Vagina (tissue), 2 donors: Measurements from ENCODE around the gene SKAP1. TPM values are rescaled to one million over a fixed set of nuclear protein-coding genes. Genes with fewer than 3 reads are reported as not detected.
"Not testable (repeated sequence)": the region's sequence is repeated elsewhere in the genome, so short reads cannot be mapped to it uniquely, and the experiment has no call there.

Experiments
- DNase-seq, 2 donors: peaks; one replicate each; pipeline ENCODE4 v3.0.0-alpha.2; 2017; ENCODE audit errors: extremely low spot score in 2 of 2
- H3K27ac ChIP-seq: fragments of 200-600 bp; sonication (generic); one replicate; pipeline ENCODE4 v1.5.1; 2019
- H3K27me3 ChIP-seq: fragments of 200-600 bp; sonication (generic); one replicate; pipeline ENCODE4 v1.5.1; 2019
- H3K36me3 ChIP-seq, 2 donors: fragments of 200-600 bp; sonication (generic); one replicate each; pipeline ENCODE4 v1.5.1; 2017 to 2019
- H3K4me1 ChIP-seq: fragments of 200-600 bp; sonication (generic); one replicate; pipeline ENCODE4 v1.5.1; 2019
- H3K4me3 ChIP-seq, 2 donors: fragments of 200-600 bp; sonication (generic); 1 replicate in 1 of 2; 2 replicates in 1 of 2; pipeline ENCODE4 v1.5.1; 2016 to 2019
- H3K9me3 ChIP-seq: fragments of 200-600 bp; sonication (generic); one replicate; pipeline ENCODE4 v1.5.1; 2019
- CTCF ChIP-seq, 3 experiments: fragments of 450-650 bp in 2 of 3; fragments of 200-600 bp in 1 of 3; sonication (generic) in 1 of 3; IDR thresholded peaks; one replicate each; pipeline ENCODE4 v1.5.1; 2017 to 2019; ENCODE audit warnings: antibody characterized with exemption in 3 of 3, mild to moderate bottlenecking in 2 of 3, moderate library complexity in 2 of 3
- POLR2A ChIP-seq, 2 donors: fragments of 450-650 bp; IDR thresholded peaks; one replicate each; pipeline ENCODE4 v1.6.1; 2017; ENCODE audit warnings: antibody characterized with exemption in 2 of 2, mild to moderate bottlenecking in 2 of 2, moderate library complexity in 2 of 2
- POLR2AphosphoS5 ChIP-seq, 2 donors: sonication (generic); formaldehyde crosslinking; IDR thresholded peaks; one replicate each; pipeline ENCODE4 v1.9.0; 2017; ENCODE audit warnings: antibody characterized with exemption in 2 of 2, mild to moderate bottlenecking in 2 of 2, low read depth in 1 of 2; ENCODE audit not compliant: insufficient read depth in 1 of 2
- intact Hi-C: fragments of 100-400 bp; cut with DNase I; formaldehyde crosslinking; loops from one replicate; pipeline ENCODE4 v1.15.1; 2023
- total RNA-seq: library from RNA; depleted of rRNA; stranded (reverse); fragments of >200 nt; gene quantifications from one replicate; pipeline ENCODE4 v1.2.3, GENCODE V29; 2016

SKAP1 gene
- total RNA-seq, 1 donor from 2014 or later = 5.6 TPM

- peaks cover 9% of the 10 kb centered on the region for H3K4me1 ChIP-seq
- H3K27me3 ChIP-seq = no peaks in the 10 kb centered on the region
- no peak for DNase-seq
- no peaks in the 10 kb centered on the region for H3K36me3 ChIP-seq
- no peak overlapping the region for H3K27ac ChIP-seq
- H3K4me3 ChIP-seq = no peak overlapping the region
- intact Hi-C loops = no loop called here
- H3K9me3 ChIP-seq = no peaks in the 10 kb centered on the region
- no peak for TF ChIP-seq CTCF (IDR thresholded peaks at IDR 0.05)
- TF ChIP-seq POLR2AphosphoS5 (IDR thresholded peaks at IDR 0.05; ENCODE audit: insufficient read depth in 1 of 2, low read depth in 1 of 2) = no peak
- no peak for TF ChIP-seq POLR2A (IDR thresholded peaks at IDR 0.05)
Observed at GRCh38 chr17:48246612-48247011, 183.4 kb downstream of the SKAP1 start.

- H3K36me3 ChIP-seq, H3K27ac ChIP-seq, H3K4me3 ChIP-seq, DNase-seq, H3K9me3 ChIP-seq, H3K27me3 ChIP-seq, intact Hi-C loops: not testable (repeated sequence)
- peaks cover 20% of the 10 kb centered on the region for H3K4me1 ChIP-seq
Observed at GRCh38 chr17:48245465-48246033, 184.5 kb downstream of the SKAP1 start.

- Histone ChIP-seq H3K36me3 (no peaks in the 10 kb centered on the region), H3K27ac (no peak overlapping the region), H3K27me3 (no peaks in the 10 kb centered on the region), H3K4me1 (peaks cover 24% of the 10 kb centered on the region), H3K9me3 (no peaks in the 10 kb centered on the region), H3K4me3 (no peak overlapping the region)
- intact Hi-C loops = no loop called here
- no peak for DNase-seq
- TF ChIP-seq POLR2A (IDR thresholded peaks at IDR 0.05) (no peak), POLR2AphosphoS5 (IDR thresholded peaks at IDR 0.05; ENCODE audit: insufficient read depth in 1 of 2, low read depth in 1 of 2) (no peak), CTCF (IDR thresholded peaks at IDR 0.05) (no peak)
Observed at GRCh38 chr17:48244814-48245213, 185.2 kb downstream of the SKAP1 start.

- Histone ChIP-seq H3K27ac (no peak overlapping the region), H3K4me1 (peaks cover 24% of the 10 kb centered on the region), H3K36me3 (no peaks in the 10 kb centered on the region), H3K4me3 (no peak overlapping the region), H3K9me3 (no peaks in the 10 kb centered on the region), H3K27me3 (no peaks in the 10 kb centered on the region)
- no peak for DNase-seq
- intact Hi-C loops = no loop called here
- TF ChIP-seq POLR2AphosphoS5 (IDR thresholded peaks at IDR 0.05; ENCODE audit: insufficient read depth in 1 of 2, low read depth in 1 of 2) (no peak), POLR2A (IDR thresholded peaks at IDR 0.05) (no peak)
Observed at GRCh38 chr17:48244121-48244711, 185.8 kb downstream of the SKAP1 start.

- intact Hi-C loops = no loop called here
- no peak for DNase-seq
- H3K4me1 ChIP-seq = peaks cover 24% of the 10 kb centered on the region
- H3K4me3 ChIP-seq = no peak overlapping the region
- H3K36me3 ChIP-seq = no peaks in the 10 kb centered on the region
- no peak overlapping the region for H3K27ac ChIP-seq
- no peaks in the 10 kb centered on the region for H3K9me3 ChIP-seq
- TF ChIP-seq CTCF (IDR thresholded peaks at IDR 0.05) (no peak), POLR2AphosphoS5 (IDR thresholded peaks at IDR 0.05; ENCODE audit: insufficient read depth in 1 of 2, low read depth in 1 of 2) (no peak), POLR2A (IDR thresholded peaks at IDR 0.05) (no peak)
- no peaks in the 10 kb centered on the region for H3K27me3 ChIP-seq
Observed at GRCh38 chr17:48241770-48242497, 188.1 kb downstream of the SKAP1 start.

- intact Hi-C loops = no loop called here
Observed at GRCh38 chr17:48241131-48241591, 188.9 kb downstream of the SKAP1 start.

More at GRCh38 chr17:48241131-48241591, 188.9 kb downstream of the SKAP1 start:
- H3K27me3 ChIP-seq = no peaks in the 10 kb centered on the region
- H3K36me3 ChIP-seq = no peaks in the 10 kb centered on the region
- no peak for DNase-seq
- H3K4me3 ChIP-seq = no peak overlapping the region
- no peak overlapping the region for H3K27ac ChIP-seq
- H3K4me1 ChIP-seq = peaks cover 24% of the 10 kb centered on the region
- H3K9me3 ChIP-seq = no peaks in the 10 kb centered on the region
- no peak for TF ChIP-seq POLR2AphosphoS5 (IDR thresholded peaks at IDR 0.05; ENCODE audit: insufficient read depth in 1 of 2, low read depth in 1 of 2)
- no peak for TF ChIP-seq POLR2A (IDR thresholded peaks at IDR 0.05)
- no peak for TF ChIP-seq CTCF (IDR thresholded peaks at IDR 0.05)
